ENCODE results near the gene LZTS2. TPM values are rescaled to one million over a fixed set of nuclear protein-coding genes. Genes with fewer than 3 reads are reported as not detected.

Gene LZTS2
- total RNA-seq, 2 donors from 2014 or later, result 12.0 to 14.1 TPM

- peaks cover 33% of the 10 kb centered on the region for H3K4me1 Mint-ChIP-seq (ENCODE audit: low read depth)
- no peak for DNase-seq
- H3K4me3 Mint-ChIP-seq, result no peak overlapping the region
- no peak overlapping the region for H3K27ac Mint-ChIP-seq
- no peaks in the 10 kb centered on the region for H3K9me3 Mint-ChIP-seq
- H3K36me3 Mint-ChIP-seq (ENCODE audit: insufficient read depth in 2 of 2), result no peaks in the 10 kb centered on the region
- no peak for ATAC-seq (replicated peaks in 1 of 2)
- H3K27me3 Mint-ChIP-seq (ENCODE audit: low read depth), result peaks cover 50% of the 10 kb centered on the region
Observed at GRCh38 chr10:101016814-101017213, 17.2 kb downstream of the LZTS2 start.

- peak overlapping the region in 1 of 2 donors; percentile 32 for H3K4me3 Mint-ChIP-seq
- H3K4me1 Mint-ChIP-seq (ENCODE audit: low read depth), result peaks cover 26% of the 10 kb centered on the region
- DNase-seq, result no peak
- no peak for ATAC-seq (replicated peaks in 1 of 2)
- H3K9me3 Mint-ChIP-seq, result no peaks in the 10 kb centered on the region
- no peak overlapping the region for H3K27ac Mint-ChIP-seq
- no peaks in the 10 kb centered on the region for H3K36me3 Mint-ChIP-seq (ENCODE audit: insufficient read depth in 2 of 2)
- peaks cover 48% of the 10 kb centered on the region for H3K27me3 Mint-ChIP-seq (ENCODE audit: low read depth)
Observed at GRCh38 chr10:101018118-101018599, 18.6 kb downstream of the LZTS2 start.

- no peaks in the 10 kb centered on the region for H3K36me3 Mint-ChIP-seq (ENCODE audit: insufficient read depth in 2 of 2)
- DNase-seq, result peak; percentile 88 to 89
- H3K4me1 Mint-ChIP-seq (ENCODE audit: low read depth), result peaks cover 22% of the 10 kb centered on the region
- H3K27ac Mint-ChIP-seq, result no peak overlapping the region
- H3K4me3 Mint-ChIP-seq, result peak overlapping the region in 1 of 2 donors; percentile 32
- peak; percentile 85 for ATAC-seq (replicated peaks in 1 of 2)
- H3K9me3 Mint-ChIP-seq, result no peaks in the 10 kb centered on the region
- H3K27me3 Mint-ChIP-seq (ENCODE audit: low read depth), result peaks cover 44% of the 10 kb centered on the region
Observed at GRCh38 chr10:101018600-101019439, 19.2 kb downstream of the LZTS2 start.

DNA sequence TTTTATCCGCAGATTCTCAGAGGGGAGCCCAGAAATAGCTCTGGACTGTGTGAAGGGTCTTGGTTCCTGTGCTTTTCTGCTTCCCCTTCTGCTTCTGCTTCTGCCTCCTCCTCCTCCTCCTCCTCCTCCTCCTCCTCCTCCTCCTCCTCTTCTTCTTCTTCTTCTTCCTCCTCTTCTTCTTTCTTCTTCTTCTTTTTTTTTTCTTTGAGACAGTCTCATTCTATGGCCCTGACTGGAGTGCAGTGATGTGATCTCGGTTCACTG lies 19.8 kb downstream of the LZTS2 start:
- H3K27me3 Mint-ChIP-seq (ENCODE audit: low read depth), result peaks cover 44% of the 10 kb centered on the region
- no peak overlapping the region for H3K4me3 Mint-ChIP-seq
- no peaks in the 10 kb centered on the region for H3K36me3 Mint-ChIP-seq (ENCODE audit: insufficient read depth in 2 of 2)
- H3K4me1 Mint-ChIP-seq (ENCODE audit: low read depth), result peaks cover 17% of the 10 kb centered on the region
- H3K27ac Mint-ChIP-seq, result no peak overlapping the region
- no peaks in the 10 kb centered on the region for H3K9me3 Mint-ChIP-seq
- no peak for DNase-seq
- no peak for ATAC-seq (replicated peaks in 1 of 2)

DNA sequence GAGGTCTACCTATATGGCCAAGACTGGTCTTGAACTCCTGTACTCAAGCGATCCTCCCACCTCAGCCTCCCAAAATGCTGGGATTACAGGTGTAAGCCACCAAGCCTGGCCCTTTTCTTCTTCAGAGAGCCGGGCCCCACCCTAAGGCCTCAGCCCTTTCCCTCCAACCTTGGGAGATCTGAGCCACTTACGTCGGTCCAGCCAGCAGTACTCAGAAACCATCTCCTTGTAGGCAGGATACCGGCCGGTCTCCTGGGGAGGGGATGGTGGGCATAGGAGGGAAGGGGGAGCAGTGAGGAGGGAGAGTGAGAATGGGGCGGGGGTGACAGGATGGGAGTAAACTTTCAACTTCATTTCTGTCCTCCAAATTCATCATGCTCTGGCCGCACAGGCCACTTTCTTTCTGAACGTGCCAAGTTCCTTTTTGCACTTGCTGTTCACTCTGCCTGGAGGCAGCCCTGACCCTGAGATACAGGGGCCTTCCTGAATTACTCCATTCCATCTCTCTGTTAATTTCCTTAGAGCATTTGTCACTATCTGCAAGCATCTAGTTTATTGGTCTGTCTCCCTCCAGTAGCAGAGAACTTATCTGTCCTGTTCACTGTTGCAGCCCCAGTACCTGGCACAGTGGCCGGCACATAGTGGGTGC lies 20.9 kb downstream of the LZTS2 start:
- Mint-ChIP-seq H3K4me3 (no peak overlapping the region), H3K36me3 (ENCODE audit: insufficient read depth in 2 of 2) (no peaks in the 10 kb centered on the region), H3K9me3 (no peaks in the 10 kb centered on the region), H3K27me3 (ENCODE audit: low read depth) (peaks cover 44% of the 10 kb centered on the region), H3K4me1 (ENCODE audit: low read depth) (peaks cover 6% of the 10 kb centered on the region), H3K27ac (no peak overlapping the region)
- no peak for DNase-seq
- no peak for ATAC-seq (replicated peaks in 1 of 2)

DNA sequence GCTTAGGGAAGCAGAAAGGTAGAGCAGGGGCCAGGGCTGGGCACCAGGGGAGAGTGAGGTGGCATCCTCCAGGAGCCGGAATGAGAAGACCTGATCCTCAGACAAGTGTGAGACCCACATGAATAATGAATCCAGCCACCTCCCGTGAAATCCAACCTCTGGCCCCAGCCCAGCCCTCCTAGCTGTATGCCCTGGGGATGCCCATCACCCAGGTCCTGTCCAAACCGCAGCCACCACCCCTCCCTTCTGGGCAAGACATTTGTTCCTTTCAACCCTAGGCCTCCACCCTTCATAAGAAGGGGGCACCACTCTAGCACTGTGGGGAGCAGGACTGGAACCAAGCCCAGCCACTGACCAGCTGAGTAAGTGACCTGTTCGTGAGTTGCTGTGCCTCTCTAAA lies 21.6 kb downstream of the LZTS2 start:
- H3K27ac Mint-ChIP-seq, result no peak overlapping the region
- no peak overlapping the region for H3K4me3 Mint-ChIP-seq
- H3K36me3 Mint-ChIP-seq (ENCODE audit: insufficient read depth in 2 of 2), result no peaks in the 10 kb centered on the region
- no peaks in the 10 kb centered on the region for H3K9me3 Mint-ChIP-seq
- peaks cover 6% of the 10 kb centered on the region for H3K4me1 Mint-ChIP-seq (ENCODE audit: low read depth)
- no peak for ATAC-seq (replicated peaks in 1 of 2)
- DNase-seq, result no peak
- H3K27me3 Mint-ChIP-seq (ENCODE audit: low read depth), result peaks cover 40% of the 10 kb centered on the region

- Mint-ChIP-seq H3K9me3 (no peaks in the 10 kb centered on the region), H3K27ac (no peak overlapping the region), H3K4me3 (no peak overlapping the region), H3K36me3 (ENCODE audit: insufficient read depth in 2 of 2) (no peaks in the 10 kb centered on the region), H3K4me1 (ENCODE audit: low read depth) (peaks cover 6% of the 10 kb centered on the region), H3K27me3 (ENCODE audit: low read depth) (peaks cover 34% of the 10 kb centered on the region)
- ATAC-seq (replicated peaks in 1 of 2) (no peak), DNase-seq (no peak)
Observed at GRCh38 chr10:101021692-101022251, 22.2 kb downstream of the LZTS2 start.

GRCh38 chr10:101022967-101023705 lies 23.5 kb downstream of the LZTS2 start:
- no peak overlapping the region for H3K27ac Mint-ChIP-seq
- ATAC-seq (replicated peaks in 1 of 2) (no peak), DNase-seq (no peak)
- no peak overlapping the region for H3K4me3 Mint-ChIP-seq
- H3K9me3 Mint-ChIP-seq, result no peaks in the 10 kb centered on the region
- peaks cover 6% of the 10 kb centered on the region for H3K4me1 Mint-ChIP-seq (ENCODE audit: low read depth)
- no peaks in the 10 kb centered on the region for H3K36me3 Mint-ChIP-seq (ENCODE audit: insufficient read depth in 2 of 2)
- peaks cover 21% of the 10 kb centered on the region for H3K27me3 Mint-ChIP-seq (ENCODE audit: low read depth)

- Mint-ChIP-seq H3K4me3 (no peak overlapping the region), H3K27ac (no peak overlapping the region), H3K4me1 (ENCODE audit: low read depth) (peaks cover 9% of the 10 kb centered on the region), H3K27me3 (ENCODE audit: low read depth) (peaks cover 7% of the 10 kb centered on the region), H3K36me3 (ENCODE audit: insufficient read depth in 2 of 2) (no peaks in the 10 kb centered on the region), H3K9me3 (no peaks in the 10 kb centered on the region)
- DNase-seq, result no peak
- ATAC-seq (replicated peaks in 1 of 2), result no peak
Observed at GRCh38 chr10:101027106-101027720, 27.6 kb downstream of the LZTS2 start.

DNA sequence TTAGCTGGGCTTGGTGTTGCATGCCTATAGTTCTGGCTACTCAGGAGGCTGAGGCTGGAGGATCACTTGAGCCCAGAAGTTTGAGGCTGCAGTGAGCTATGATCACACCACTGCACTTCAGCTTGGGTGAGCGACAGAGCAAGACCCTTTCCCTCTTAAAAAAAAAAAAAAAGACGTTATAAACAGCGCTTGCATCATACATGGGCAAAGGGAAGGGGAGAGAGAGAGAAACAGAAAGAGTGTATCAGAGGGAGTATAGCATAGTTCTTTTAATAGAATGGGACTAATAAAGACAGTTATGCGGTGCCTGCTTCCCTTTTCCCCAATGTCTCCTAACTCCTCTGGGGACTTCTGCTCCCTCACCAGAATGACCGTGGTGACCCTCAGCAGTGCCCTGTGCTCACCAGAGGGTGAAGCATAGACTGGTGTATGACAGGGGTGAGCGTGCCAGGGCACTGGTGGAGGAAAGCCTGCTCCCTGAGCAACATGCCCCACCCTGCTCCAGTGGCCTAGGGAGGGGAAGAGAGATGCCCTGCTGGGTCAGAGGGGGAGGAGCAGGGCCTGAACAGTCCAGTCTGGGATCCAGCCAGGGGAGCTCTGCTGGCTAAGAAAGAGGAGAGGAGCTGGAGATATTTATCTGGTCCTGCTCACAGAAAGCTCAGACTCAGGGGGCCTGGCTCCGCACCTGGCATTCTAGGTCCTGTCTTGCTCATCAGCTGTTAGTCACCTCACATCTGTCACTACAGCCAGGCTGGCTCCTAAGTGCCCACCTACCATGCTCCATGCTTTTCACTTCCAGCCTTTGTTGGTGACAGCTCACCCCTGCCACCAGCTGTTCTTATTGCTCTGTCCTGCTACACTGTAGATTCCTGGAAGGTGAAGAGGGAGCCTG lies 29.1 kb downstream of the LZTS2 start:
- Mint-ChIP-seq H3K9me3 (no peaks in the 10 kb centered on the region), H3K4me1 (ENCODE audit: low read depth) (peaks cover 18% of the 10 kb centered on the region), H3K27me3 (ENCODE audit: low read depth) (peaks cover 7% of the 10 kb centered on the region), H3K27ac (no peak overlapping the region), H3K36me3 (ENCODE audit: insufficient read depth in 2 of 2) (no peaks in the 10 kb centered on the region), H3K4me3 (no peak overlapping the region)
- ATAC-seq (replicated peaks in 1 of 2), result no peak
- DNase-seq, result no peak

GRCh38 chr10:101029520-101030295 lies 30.1 kb downstream of the LZTS2 start:
- no peaks in the 10 kb centered on the region for H3K36me3 Mint-ChIP-seq (ENCODE audit: insufficient read depth in 2 of 2)
- H3K4me1 Mint-ChIP-seq (ENCODE audit: low read depth), result peaks cover 18% of the 10 kb centered on the region
- H3K9me3 Mint-ChIP-seq, result no peaks in the 10 kb centered on the region
- DNase-seq (no peak), ATAC-seq (replicated peaks in 1 of 2) (no peak)
- no peak overlapping the region for H3K27ac Mint-ChIP-seq
- H3K27me3 Mint-ChIP-seq (ENCODE audit: low read depth), result peaks cover 7% of the 10 kb centered on the region
- H3K4me3 Mint-ChIP-seq, result no peak overlapping the region
